ENCODE results near the gene UGT2B17. TPM values are rescaled to one million over a fixed set of nuclear protein-coding genes. Genes with fewer than 3 reads are reported as not detected.

The UGT2B17 gene
- total RNA-seq, 1 donor from 2014 or later = not detected

- no peaks in the 10 kb centered on the region for H3K36me3 Mint-ChIP-seq (ENCODE audit: unreplicated experiment)
- H3K9me3 Mint-ChIP-seq (ENCODE audit: unreplicated experiment) = no peaks in the 10 kb centered on the region
- H3K27me3 Mint-ChIP-seq (ENCODE audit: unreplicated experiment) = no peaks in the 10 kb centered on the region
- no peak for TF ChIP-seq CTCF (IDR thresholded peaks at IDR 0.05)
- H3K27ac Mint-ChIP-seq (ENCODE audit: unreplicated experiment) = no peak overlapping the region
- H3K4me1 Mint-ChIP-seq (ENCODE audit: unreplicated experiment) = no peaks in the 10 kb centered on the region
- H3K4me3 Mint-ChIP-seq (ENCODE audit: unreplicated experiment) = no peak overlapping the region
- no peak for DNase-seq (ENCODE audit: extremely low spot score, unreplicated experiment)
These were observed 30.1 kb upstream of the UGT2B17 start for GRCh38 chr4:68606240-68606639.

- no peak for TF ChIP-seq CTCF (IDR thresholded peaks at IDR 0.05)
- Mint-ChIP-seq H3K27ac (ENCODE audit: unreplicated experiment) (no peak overlapping the region), H3K9me3 (ENCODE audit: unreplicated experiment) (no peaks in the 10 kb centered on the region), H3K4me1 (ENCODE audit: unreplicated experiment) (no peaks in the 10 kb centered on the region), H3K27me3 (ENCODE audit: unreplicated experiment) (no peaks in the 10 kb centered on the region), H3K4me3 (ENCODE audit: unreplicated experiment) (no peak overlapping the region), H3K36me3 (ENCODE audit: unreplicated experiment) (no peaks in the 10 kb centered on the region)
- DNase-seq (ENCODE audit: extremely low spot score, unreplicated experiment) = no peak
These were observed 23.0 kb upstream of the UGT2B17 start for GRCh38 chr4:68599150-68599549.

GRCh38 chr4:68597482-68597881, 21.4 kb upstream of the UGT2B17 start:
- Mint-ChIP-seq H3K36me3 (ENCODE audit: unreplicated experiment) (no peaks in the 10 kb centered on the region), H3K9me3 (ENCODE audit: unreplicated experiment) (no peaks in the 10 kb centered on the region), H3K27ac (ENCODE audit: unreplicated experiment) (no peak overlapping the region), H3K27me3 (ENCODE audit: unreplicated experiment) (no peaks in the 10 kb centered on the region), H3K4me1 (ENCODE audit: unreplicated experiment) (no peaks in the 10 kb centered on the region), H3K4me3 (ENCODE audit: unreplicated experiment) (no peak overlapping the region)
- no peak for TF ChIP-seq CTCF (IDR thresholded peaks at IDR 0.05)
- DNase-seq (ENCODE audit: extremely low spot score, unreplicated experiment) = no peak

- H3K27ac Mint-ChIP-seq (ENCODE audit: unreplicated experiment) = no peak overlapping the region
These were observed 18.6 kb upstream of the UGT2B17 start for GRCh38 chr4:68594678-68595077.

GRCh38 chr4:68593112-68593511, 17.0 kb upstream of the UGT2B17 start:
- Mint-ChIP-seq H3K4me3 (ENCODE audit: unreplicated experiment) (no peak overlapping the region), H3K4me1 (ENCODE audit: unreplicated experiment) (no peaks in the 10 kb centered on the region), H3K27ac (ENCODE audit: unreplicated experiment) (no peak overlapping the region), H3K36me3 (ENCODE audit: unreplicated experiment) (no peaks in the 10 kb centered on the region), H3K27me3 (ENCODE audit: unreplicated experiment) (no peaks in the 10 kb centered on the region), H3K9me3 (ENCODE audit: unreplicated experiment) (no peaks in the 10 kb centered on the region)
- no peak for TF ChIP-seq CTCF (IDR thresholded peaks at IDR 0.05)
- no peak for DNase-seq (ENCODE audit: extremely low spot score, unreplicated experiment)

More at GRCh38 chr4:68594678-68595077, 18.6 kb upstream of the UGT2B17 start:
- H3K9me3 Mint-ChIP-seq (ENCODE audit: unreplicated experiment) = no peaks in the 10 kb centered on the region
- TF ChIP-seq CTCF (IDR thresholded peaks at IDR 0.05) = no peak
- H3K4me1 Mint-ChIP-seq (ENCODE audit: unreplicated experiment) = no peaks in the 10 kb centered on the region
- no peak overlapping the region for H3K4me3 Mint-ChIP-seq (ENCODE audit: unreplicated experiment)
- DNase-seq (ENCODE audit: extremely low spot score, unreplicated experiment) = no peak
- H3K27me3 Mint-ChIP-seq (ENCODE audit: unreplicated experiment) = no peaks in the 10 kb centered on the region
- H3K36me3 Mint-ChIP-seq (ENCODE audit: unreplicated experiment) = no peaks in the 10 kb centered on the region
